ENCODE measurements around the gene ACSF3. TPM values are rescaled to one million over a fixed set of nuclear protein-coding genes. Genes with fewer than 3 reads are reported as not detected.
A peak's percentile ranks its signal among the peaks of the same experiment; 100 is the strongest.

The ACSF3 gene
- total RNA-seq, 2 experiments from 2014 or later: 44.4 to 45.3 TPM

DNA sequence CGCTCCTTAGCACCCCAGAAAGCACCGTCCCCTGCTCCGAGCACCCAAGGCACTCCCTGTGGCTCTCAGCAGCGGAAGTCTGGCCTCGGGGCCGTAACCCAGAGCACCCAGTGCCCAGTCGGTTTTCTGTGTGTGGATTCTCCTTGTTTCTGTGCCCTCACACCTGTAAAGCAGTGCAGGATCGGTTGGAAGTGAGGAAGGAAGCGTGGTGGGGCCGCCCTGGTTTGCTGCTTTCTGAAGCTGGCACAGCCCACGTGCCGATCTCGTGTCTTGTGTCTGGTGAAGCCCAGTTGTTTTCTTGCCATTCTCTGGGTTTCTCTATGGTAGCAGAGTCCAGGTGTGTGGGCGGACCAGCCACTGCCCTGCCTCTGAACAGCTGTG, 3.7 kb downstream of the ACSF3 start:
- H3K36me3 Mint-ChIP-seq (ENCODE audit: low read depth): peaks cover 40% of the 10 kb centered on the region
- peak overlapping the region; percentile 44 for H3K4me3 Mint-ChIP-seq
- ChIA-PET CTCF (interaction anchor here (1.1 to 1.4 kb wide), 3 partner anchors 19 to 240 kb away, joined by 3 read pairs; no protein-coding TSS in a partner anchor), POLR2A (interaction anchor here (0.9 to 2.4 kb wide), 4 partner anchors 18 to 316 kb away, joined by 3 to 17 read pairs (median 3); no protein-coding TSS in a partner anchor)
- H3K9me3 Mint-ChIP-seq: no peaks in the 10 kb centered on the region
- no peak for DNase-seq
- H3K27me3 Mint-ChIP-seq: no peaks in the 10 kb centered on the region
- peaks cover 76% of the 10 kb centered on the region for H3K4me1 Mint-ChIP-seq
- peak overlapping the region; percentile 88 for H3K27ac Mint-ChIP-seq

DNA sequence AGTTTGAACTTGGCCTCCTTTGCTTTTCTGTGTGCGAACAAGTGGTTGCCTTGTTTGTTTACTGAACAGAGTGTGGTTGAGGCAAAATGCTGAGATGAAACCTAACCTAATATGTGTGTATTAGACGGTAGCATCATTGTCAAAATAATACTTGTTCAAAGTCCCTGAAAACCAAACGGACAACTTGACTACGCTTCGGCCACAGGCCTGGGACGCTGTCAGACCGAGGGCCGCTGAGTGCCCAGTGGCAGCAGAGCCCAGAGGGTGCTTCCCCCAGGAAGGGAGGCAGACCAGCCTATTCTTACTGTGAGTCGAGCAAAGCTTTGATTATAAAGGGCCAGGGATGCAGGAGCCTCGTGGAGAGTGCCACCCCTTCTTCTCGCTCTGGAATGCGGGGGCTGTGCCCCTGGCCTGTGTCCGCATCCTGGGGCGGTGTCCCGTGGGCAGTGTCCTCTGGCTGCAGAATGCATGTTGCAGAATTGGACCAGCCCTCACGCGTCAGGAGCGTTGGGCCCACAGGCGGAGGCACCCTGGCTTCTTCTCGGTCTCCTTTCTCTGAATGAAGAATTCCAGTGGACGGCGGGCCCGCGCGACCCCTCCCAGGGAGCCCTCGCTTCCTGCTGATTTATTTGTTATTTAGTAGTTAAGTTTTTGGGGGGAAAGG, 5.2 kb downstream of the ACSF3 start:
- H3K4me1 Mint-ChIP-seq: peaks cover 79% of the 10 kb centered on the region
- peaks cover 51% of the 10 kb centered on the region for H3K36me3 Mint-ChIP-seq (ENCODE audit: low read depth)
- ChIA-PET CTCF (no interaction called here), POLR2A (interaction anchor here (1.2 to 2.8 kb wide), 2 partner anchors 14 to 16 kb away, joined by 3 to 12 read pairs; no protein-coding TSS in a partner anchor)
- no peak overlapping the region for H3K4me3 Mint-ChIP-seq
- H3K27ac Mint-ChIP-seq: peak overlapping the region; percentile 88
- H3K27me3 Mint-ChIP-seq: no peaks in the 10 kb centered on the region
- no peaks in the 10 kb centered on the region for H3K9me3 Mint-ChIP-seq
- no peak for DNase-seq

DNA sequence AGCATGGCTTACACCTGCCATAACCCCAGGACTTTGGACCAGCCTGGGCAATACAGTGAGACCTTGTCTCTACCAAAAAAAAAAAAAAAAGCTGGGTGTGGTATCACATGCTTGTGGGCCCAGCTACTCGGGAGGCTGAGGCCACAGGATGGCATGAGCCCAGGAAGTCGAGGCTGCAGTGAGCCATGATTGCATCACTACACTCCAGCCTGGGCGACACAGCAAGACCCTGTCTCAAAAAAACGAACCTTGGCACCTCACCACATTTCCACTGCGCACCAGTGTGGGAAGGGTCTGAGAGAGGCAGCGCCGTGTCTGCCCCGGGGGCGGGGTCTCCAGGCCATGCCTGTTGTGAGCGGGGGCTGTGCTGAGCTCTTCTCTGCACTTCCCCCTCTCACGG, 6.3 kb downstream of the ACSF3 start:
- ChIA-PET POLR2A (interaction anchor here (2.8 kb wide), 1 partner anchor 15 kb away, joined by 12 read pairs; no protein-coding TSS in a partner anchor), CTCF (no interaction called here)
- Mint-ChIP-seq H3K27me3 (no peaks in the 10 kb centered on the region), H3K36me3 (ENCODE audit: low read depth) (peaks cover 52% of the 10 kb centered on the region), H3K4me1 (peaks cover 71% of the 10 kb centered on the region), H3K4me3 (no peak overlapping the region), H3K9me3 (no peaks in the 10 kb centered on the region), H3K27ac (peak overlapping the region; percentile 49)
- peak; percentile 28 for DNase-seq

GRCh38 chr16:89100601-89101302, 7.1 kb downstream of the ACSF3 start:
- Mint-ChIP-seq H3K4me3 (no peak overlapping the region), H3K4me1 (peaks cover 63% of the 10 kb centered on the region), H3K9me3 (no peaks in the 10 kb centered on the region), H3K36me3 (ENCODE audit: low read depth) (peaks cover 58% of the 10 kb centered on the region), H3K27me3 (no peaks in the 10 kb centered on the region), H3K27ac (no peak overlapping the region)
- DNase-seq: no peak
- ChIA-PET POLR2A (interaction anchor here (2.8 kb wide), 1 partner anchor 14 kb away, joined by 12 read pairs; no protein-coding TSS in a partner anchor), CTCF (no interaction called here)

- Mint-ChIP-seq H3K36me3 (ENCODE audit: low read depth) (peaks cover 55% of the 10 kb centered on the region), H3K4me1 (peaks cover 56% of the 10 kb centered on the region), H3K9me3 (no peaks in the 10 kb centered on the region), H3K4me3 (no peak overlapping the region), H3K27ac (peak overlapping the region; percentile 26), H3K27me3 (no peaks in the 10 kb centered on the region)
- DNase-seq: no peak
- POLR2A ChIA-PET: interaction anchor here (3.0 kb wide), 1 partner anchor 8 kb away, joined by 11 read pairs; the partner anchor contains the start of gene ACSF3
- CTCF ChIA-PET: no interaction called here
Observed at GRCh38 chr16:89101303-89102040, 7.8 kb downstream of the ACSF3 start.

DNA sequence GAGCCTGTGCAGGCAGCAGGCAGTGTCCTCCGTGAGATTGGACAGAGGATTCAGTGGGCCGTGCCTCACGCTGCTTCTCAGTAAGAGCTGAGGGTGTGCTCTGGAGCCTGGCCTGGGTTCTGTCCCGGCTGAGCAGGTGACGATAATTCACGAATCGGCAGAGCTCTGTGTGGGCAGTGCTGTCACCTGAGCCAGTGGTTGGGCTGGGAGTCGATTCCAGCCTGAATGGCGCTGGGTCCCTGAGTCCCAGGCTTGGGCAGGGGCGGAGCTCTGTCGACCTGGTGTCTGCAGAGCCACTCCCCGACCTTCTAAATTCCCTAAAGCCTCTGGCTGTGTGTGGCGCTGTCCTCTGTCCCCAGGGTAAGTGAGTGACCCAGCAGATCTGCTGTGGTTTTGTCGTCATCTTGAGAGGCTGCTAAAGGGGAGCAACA, 8.4 kb downstream of the ACSF3 start:
- POLR2A ChIA-PET: interaction anchor here (1.6 to 3.0 kb wide), 2 partner anchors 8 to 13 kb away, joined by 7 to 11 read pairs; partner anchors contain the start of gene ACSF3
- H3K27me3 Mint-ChIP-seq: no peaks in the 10 kb centered on the region
- no peak overlapping the region for H3K4me3 Mint-ChIP-seq
- H3K9me3 Mint-ChIP-seq: no peaks in the 10 kb centered on the region
- no peak for DNase-seq
- CTCF ChIA-PET: interaction anchor here (0.6 kb wide), 1 partner anchor 660 kb away, joined by 3 read pairs; no protein-coding TSS in a partner anchor
- peaks cover 50% of the 10 kb centered on the region for H3K4me1 Mint-ChIP-seq
- H3K27ac Mint-ChIP-seq: peak overlapping the region; percentile 26
- H3K36me3 Mint-ChIP-seq (ENCODE audit: low read depth): peaks cover 55% of the 10 kb centered on the region

DNA sequence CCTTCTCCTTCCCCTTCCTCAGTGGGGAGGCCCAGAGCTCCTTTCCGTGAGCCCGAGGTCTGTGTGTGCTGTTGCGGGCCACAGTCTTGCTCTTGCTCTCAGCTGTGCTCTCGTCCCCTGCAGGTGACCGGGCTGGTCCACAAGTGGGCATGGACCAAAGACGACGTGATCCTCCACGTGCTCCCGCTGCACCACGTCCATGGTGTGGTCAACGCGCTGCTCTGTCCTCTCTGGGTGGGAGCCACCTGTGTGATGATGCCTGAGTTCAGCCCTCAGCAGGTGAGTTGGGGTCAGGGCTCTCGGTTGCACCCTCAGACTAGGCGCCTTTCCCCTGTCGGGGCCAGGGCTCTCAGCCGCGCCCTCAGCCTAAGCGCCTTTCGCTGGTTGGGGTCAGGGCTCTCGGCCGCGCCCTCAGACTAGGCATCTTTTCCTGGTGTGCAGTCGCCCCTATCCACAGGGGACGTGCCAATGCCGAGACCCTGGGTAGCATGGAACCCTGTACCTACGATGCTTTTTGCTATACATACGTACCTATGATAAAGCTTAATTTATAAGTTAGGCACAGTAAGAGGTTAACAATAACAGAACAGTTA, 8.9 kb downstream of the ACSF3 start:
- peak overlapping the region; percentile 16 for H3K27ac Mint-ChIP-seq
- DNase-seq: no peak
- POLR2A ChIA-PET: interaction anchor here (1.6 to 3.0 kb wide), 2 partner anchors 9 to 13 kb away, joined by 7 to 11 read pairs; partner anchors contain the start of gene ACSF3
- CTCF ChIA-PET: interaction anchor here (0.6 kb wide), 1 partner anchor 660 kb away, joined by 3 read pairs; no protein-coding TSS in a partner anchor
- H3K27me3 Mint-ChIP-seq: no peaks in the 10 kb centered on the region
- peaks cover 57% of the 10 kb centered on the region for H3K36me3 Mint-ChIP-seq (ENCODE audit: low read depth)
- peaks cover 45% of the 10 kb centered on the region for H3K4me1 Mint-ChIP-seq
- no peak overlapping the region for H3K4me3 Mint-ChIP-seq
- H3K9me3 Mint-ChIP-seq: no peaks in the 10 kb centered on the region

DNA sequence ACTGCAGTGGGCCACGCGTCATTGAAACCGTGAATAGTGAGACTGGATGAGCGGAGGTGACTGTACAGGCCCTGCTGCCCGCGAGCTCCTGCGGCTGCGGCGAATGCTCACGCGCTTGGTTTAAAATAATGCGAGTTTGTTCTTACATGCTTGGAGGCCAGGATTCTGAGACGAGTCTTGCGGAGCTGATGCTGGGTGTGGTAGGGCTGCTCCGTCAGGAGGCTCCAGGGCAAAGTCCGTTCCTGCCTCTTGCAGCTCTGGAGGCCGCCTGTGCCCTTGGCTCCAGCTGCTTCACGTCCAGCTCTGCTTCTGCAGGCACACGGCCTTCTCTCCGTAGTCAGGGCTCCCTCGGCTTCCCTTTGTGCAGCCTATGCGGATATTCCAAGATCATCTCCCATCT, 9.5 kb downstream of the ACSF3 start:
- Mint-ChIP-seq H3K27ac (no peak overlapping the region), H3K4me1 (peaks cover 39% of the 10 kb centered on the region), H3K27me3 (no peaks in the 10 kb centered on the region), H3K36me3 (ENCODE audit: low read depth) (peaks cover 60% of the 10 kb centered on the region), H3K4me3 (no peak overlapping the region), H3K9me3 (no peaks in the 10 kb centered on the region)
- no peak for DNase-seq
- CTCF ChIA-PET: no interaction called here
- POLR2A ChIA-PET: interaction anchor here (1.6 to 3.0 kb wide), 2 partner anchors 9 to 12 kb away, joined by 7 to 11 read pairs; partner anchors contain the start of gene ACSF3

DNA sequence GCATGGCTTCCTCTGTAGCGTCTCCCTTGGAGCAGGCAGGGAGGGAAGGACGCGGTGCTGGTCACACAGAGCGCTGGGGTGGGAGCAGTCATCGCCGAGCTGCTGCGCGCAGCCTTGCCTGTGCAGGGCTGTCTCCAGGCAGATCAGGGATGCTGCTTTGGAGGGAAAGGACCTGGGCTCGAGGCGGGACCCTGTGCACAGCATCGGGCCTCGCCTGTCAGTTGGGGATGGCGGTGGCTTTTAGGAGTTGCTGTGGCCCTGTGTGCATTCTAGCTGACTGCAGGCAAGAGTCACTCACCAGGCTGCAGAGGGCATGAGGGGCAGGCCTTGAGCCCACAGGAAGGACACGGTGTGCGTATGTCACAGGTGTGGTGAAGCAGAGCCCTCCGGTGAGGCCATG, 10.1 kb downstream of the ACSF3 start:
- no peak for DNase-seq
- no peak overlapping the region for H3K27ac Mint-ChIP-seq
- no peak overlapping the region for H3K4me3 Mint-ChIP-seq
- CTCF ChIA-PET: no interaction called here
- peaks cover 65% of the 10 kb centered on the region for H3K36me3 Mint-ChIP-seq (ENCODE audit: low read depth)
- no peaks in the 10 kb centered on the region for H3K9me3 Mint-ChIP-seq
- peaks cover 33% of the 10 kb centered on the region for H3K4me1 Mint-ChIP-seq
- H3K27me3 Mint-ChIP-seq: no peaks in the 10 kb centered on the region
- POLR2A ChIA-PET: interaction anchor here (1.6 to 3.0 kb wide), 2 partner anchors 10 to 12 kb away, joined by 7 to 11 read pairs; partner anchors contain the start of gene ACSF3

DNA sequence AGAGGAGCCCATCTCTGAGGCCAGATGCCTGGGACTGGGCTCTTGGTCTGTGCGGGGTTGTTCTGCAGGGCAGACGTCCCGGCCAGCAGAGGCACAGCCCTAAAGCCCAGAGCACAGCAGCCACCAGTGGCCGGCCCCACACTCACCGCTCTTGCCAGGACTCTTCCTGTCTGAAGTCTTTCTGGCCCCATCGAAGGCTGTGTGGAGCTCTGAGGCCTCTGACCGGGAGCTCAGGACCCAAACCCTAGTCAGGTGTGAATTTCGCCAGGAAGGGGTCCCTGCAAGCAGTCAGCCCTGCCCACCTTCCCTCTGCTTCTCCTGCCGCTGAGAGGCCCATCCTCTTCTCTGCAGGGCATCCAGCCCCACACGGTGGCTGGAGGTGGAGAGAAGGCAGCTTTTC, 10.7 kb downstream of the ACSF3 start:
- Mint-ChIP-seq H3K9me3 (no peaks in the 10 kb centered on the region), H3K27ac (no peak overlapping the region), H3K27me3 (no peaks in the 10 kb centered on the region), H3K36me3 (ENCODE audit: low read depth) (peaks cover 64% of the 10 kb centered on the region), H3K4me3 (no peak overlapping the region), H3K4me1 (peaks cover 28% of the 10 kb centered on the region)
- POLR2A ChIA-PET: interaction anchor here (3.0 kb wide), 1 partner anchor 11 kb away, joined by 11 read pairs; the partner anchor contains the start of gene ACSF3
- CTCF ChIA-PET: no interaction called here
- no peak for DNase-seq

- no peak for DNase-seq
- POLR2A ChIA-PET: interaction anchor here (1.2 to 3.0 kb wide), 2 partner anchors 11 kb away, joined by 5 to 11 read pairs; partner anchors contain the start of gene ACSF3
- peaks cover 22% of the 10 kb centered on the region for H3K4me1 Mint-ChIP-seq
- no peaks in the 10 kb centered on the region for H3K27me3 Mint-ChIP-seq
- H3K9me3 Mint-ChIP-seq: no peaks in the 10 kb centered on the region
- H3K4me3 Mint-ChIP-seq: no peak overlapping the region
- no peak overlapping the region for H3K27ac Mint-ChIP-seq
- H3K36me3 Mint-ChIP-seq (ENCODE audit: low read depth): peaks cover 60% of the 10 kb centered on the region
- CTCF ChIA-PET: no interaction called here
Observed at GRCh38 chr16:89104930-89105571, 11.4 kb downstream of the ACSF3 start.

GRCh38 chr16:89105599-89106151, 12.0 kb downstream of the ACSF3 start:
- no peak overlapping the region for H3K27ac Mint-ChIP-seq
- peaks cover 57% of the 10 kb centered on the region for H3K36me3 Mint-ChIP-seq (ENCODE audit: low read depth)
- peaks cover 18% of the 10 kb centered on the region for H3K4me1 Mint-ChIP-seq
- ChIA-PET CTCF (no interaction called here), POLR2A (interaction anchor here (1.2 kb wide), 1 partner anchor 12 kb away, joined by 5 read pairs; the partner anchor contains the start of gene ACSF3)
- H3K27me3 Mint-ChIP-seq: no peaks in the 10 kb centered on the region
- DNase-seq: no peak
- no peaks in the 10 kb centered on the region for H3K9me3 Mint-ChIP-seq
- no peak overlapping the region for H3K4me3 Mint-ChIP-seq
